Measurements from ENCODE around the gene MARS1. TPM values are rescaled to one million over a fixed set of nuclear protein-coding genes. Genes with fewer than 3 reads are reported as not detected.

Gene MARS1
- polyA plus RNA-seq, 2 donors, result 74.4 to 106 TPM

GRCh38 chr12:57449375-57449774, 38.5 kb upstream of the MARS1 start:
- 97 to 98% methylated on average over 7 of the region's 7 CpGs for WGBS, 2 donors
- no peak overlapping the region for H3K4me3 ChIP-seq (ENCODE audit: low read depth in 1 of 2, low read length in 2 of 2)
- H3K36me3 ChIP-seq (ENCODE audit: control insufficient read depth in 2 of 2, insufficient read depth in 2 of 2, low read length in 1 of 2), result no peaks in the 10 kb centered on the region
- no peaks in the 10 kb centered on the region for H3K27me3 ChIP-seq (ENCODE audit: control insufficient read depth in 1 of 2, insufficient read depth in 2 of 2, low read length in 2 of 2)
- H3K4me1 ChIP-seq (ENCODE audit: control insufficient read depth in 2 of 2, insufficient read depth in 2 of 2, low read length in 1 of 2), result no peaks in the 10 kb centered on the region
- no peaks in the 10 kb centered on the region for H3K9me3 ChIP-seq (ENCODE audit: control insufficient read depth in 2 of 2, insufficient read depth in 1 of 2, low read depth in 1 of 2, low read length in 1 of 2)
- no peak overlapping the region for H3K27ac ChIP-seq (ENCODE audit: low read depth in 2 of 2, low read length in 1 of 2)

- Histone ChIP-seq H3K27ac (ENCODE audit: low read depth in 2 of 2, low read length in 1 of 2) (no peak overlapping the region), H3K9me3 (ENCODE audit: control insufficient read depth in 2 of 2, insufficient read depth in 1 of 2, low read depth in 1 of 2, low read length in 1 of 2) (no peaks in the 10 kb centered on the region), H3K27me3 (ENCODE audit: control insufficient read depth in 1 of 2, insufficient read depth in 2 of 2, low read length in 2 of 2) (no peaks in the 10 kb centered on the region), H3K36me3 (ENCODE audit: control insufficient read depth in 2 of 2, insufficient read depth in 2 of 2, low read length in 1 of 2) (no peaks in the 10 kb centered on the region), H3K4me3 (ENCODE audit: low read depth in 1 of 2, low read length in 2 of 2) (no peak overlapping the region), H3K4me1 (ENCODE audit: control insufficient read depth in 2 of 2, insufficient read depth in 2 of 2, low read length in 1 of 2) (no peaks in the 10 kb centered on the region)
- WGBS, 2 donors, result 76 to 88% methylated on average over 3 of the region's 3 CpGs
Measured at GRCh38 chr12:57450057-57450456, 37.8 kb upstream of the MARS1 start.

- Histone ChIP-seq H3K27ac (ENCODE audit: low read depth in 2 of 2, low read length in 1 of 2) (no peak overlapping the region), H3K27me3 (ENCODE audit: control insufficient read depth in 1 of 2, insufficient read depth in 2 of 2, low read length in 2 of 2) (no peaks in the 10 kb centered on the region), H3K36me3 (ENCODE audit: control insufficient read depth in 2 of 2, insufficient read depth in 2 of 2, low read length in 1 of 2) (no peaks in the 10 kb centered on the region), H3K4me3 (ENCODE audit: low read depth in 1 of 2, low read length in 2 of 2) (no peak overlapping the region), H3K9me3 (ENCODE audit: control insufficient read depth in 2 of 2, insufficient read depth in 1 of 2, low read depth in 1 of 2, low read length in 1 of 2) (no peaks in the 10 kb centered on the region), H3K4me1 (ENCODE audit: control insufficient read depth in 2 of 2, insufficient read depth in 2 of 2, low read length in 1 of 2) (no peaks in the 10 kb centered on the region)
- WGBS, 2 donors, result 64 to 82% methylated on average over 6 of the region's 6 CpGs
Measured at GRCh38 chr12:57451233-57451778, 36.6 kb upstream of the MARS1 start.

- Histone ChIP-seq H3K4me3 (ENCODE audit: low read depth in 1 of 2, low read length in 2 of 2) (no peak overlapping the region), H3K27me3 (ENCODE audit: control insufficient read depth in 1 of 2, insufficient read depth in 2 of 2, low read length in 2 of 2) (no peaks in the 10 kb centered on the region), H3K36me3 (ENCODE audit: control insufficient read depth in 2 of 2, insufficient read depth in 2 of 2, low read length in 1 of 2) (no peaks in the 10 kb centered on the region), H3K9me3 (ENCODE audit: control insufficient read depth in 2 of 2, insufficient read depth in 1 of 2, low read depth in 1 of 2, low read length in 1 of 2) (no peaks in the 10 kb centered on the region), H3K4me1 (ENCODE audit: control insufficient read depth in 2 of 2, insufficient read depth in 2 of 2, low read length in 1 of 2) (no peaks in the 10 kb centered on the region), H3K27ac (ENCODE audit: low read depth in 2 of 2, low read length in 1 of 2) (no peak overlapping the region)
- WGBS, 2 donors, result 29 to 37% methylated on average over 9 of the region's 9 CpGs
Measured at GRCh38 chr12:57452181-57452936, 35.5 kb upstream of the MARS1 start.

- 21 to 22% methylated on average over 7 of the region's 7 CpGs for WGBS, 2 donors
- Histone ChIP-seq H3K36me3 (ENCODE audit: control insufficient read depth in 2 of 2, insufficient read depth in 2 of 2, low read length in 1 of 2) (no peaks in the 10 kb centered on the region), H3K27me3 (ENCODE audit: control insufficient read depth in 1 of 2, insufficient read depth in 2 of 2, low read length in 2 of 2) (no peaks in the 10 kb centered on the region), H3K4me1 (ENCODE audit: control insufficient read depth in 2 of 2, insufficient read depth in 2 of 2, low read length in 1 of 2) (no peaks in the 10 kb centered on the region), H3K9me3 (ENCODE audit: control insufficient read depth in 2 of 2, insufficient read depth in 1 of 2, low read depth in 1 of 2, low read length in 1 of 2) (no peaks in the 10 kb centered on the region), H3K4me3 (ENCODE audit: low read depth in 1 of 2, low read length in 2 of 2) (no peak overlapping the region), H3K27ac (ENCODE audit: low read depth in 2 of 2, low read length in 1 of 2) (no peak overlapping the region)
Measured at GRCh38 chr12:57452937-57453509, 34.8 kb upstream of the MARS1 start.

- Histone ChIP-seq H3K9me3 (ENCODE audit: control insufficient read depth in 2 of 2, insufficient read depth in 1 of 2, low read depth in 1 of 2, low read length in 1 of 2) (no peaks in the 10 kb centered on the region), H3K4me3 (ENCODE audit: low read depth in 1 of 2, low read length in 2 of 2) (no peak overlapping the region), H3K27ac (ENCODE audit: low read depth in 2 of 2, low read length in 1 of 2) (no peak overlapping the region), H3K36me3 (ENCODE audit: control insufficient read depth in 2 of 2, insufficient read depth in 2 of 2, low read length in 1 of 2) (no peaks in the 10 kb centered on the region), H3K27me3 (ENCODE audit: control insufficient read depth in 1 of 2, insufficient read depth in 2 of 2, low read length in 2 of 2) (no peaks in the 10 kb centered on the region), H3K4me1 (ENCODE audit: control insufficient read depth in 2 of 2, insufficient read depth in 2 of 2, low read length in 1 of 2) (no peaks in the 10 kb centered on the region)
- 95 to 96% methylated on average over 2 of the region's 2 CpGs for WGBS, 2 donors
Measured at GRCh38 chr12:57454213-57454565, 33.7 kb upstream of the MARS1 start.

GRCh38 chr12:57454566-57455373, 33.1 kb upstream of the MARS1 start, which contains the start of gene INHBE:
Gene INHBE, plus strand, starts transcription at chr12:57455307. Its CDS starts 230 bp downstream, at chr12:57455537.
- Histone ChIP-seq H3K9me3 (ENCODE audit: control insufficient read depth in 2 of 2, insufficient read depth in 1 of 2, low read depth in 1 of 2, low read length in 1 of 2) (no peaks in the 10 kb centered on the region), H3K36me3 (ENCODE audit: control insufficient read depth in 2 of 2, insufficient read depth in 2 of 2, low read length in 1 of 2) (no peaks in the 10 kb centered on the region), H3K27me3 (ENCODE audit: control insufficient read depth in 1 of 2, insufficient read depth in 2 of 2, low read length in 2 of 2) (no peaks in the 10 kb centered on the region), H3K4me1 (ENCODE audit: control insufficient read depth in 2 of 2, insufficient read depth in 2 of 2, low read length in 1 of 2) (no peaks in the 10 kb centered on the region), H3K27ac (ENCODE audit: low read depth in 2 of 2, low read length in 1 of 2) (no peak within 1 kb of the TSS), H3K4me3 (ENCODE audit: low read depth in 1 of 2, low read length in 2 of 2) (no peak within 1 kb of the TSS)
- 65 to 70% methylated on average over 10 of the region's 10 CpGs for WGBS, 2 donors

GRCh38 chr12:57455374-57456144, 32.3 kb upstream of the MARS1 start:
- H3K27me3 ChIP-seq (ENCODE audit: control insufficient read depth in 1 of 2, insufficient read depth in 2 of 2, low read length in 2 of 2), result no peaks in the 10 kb centered on the region
- WGBS, 2 donors, result 51% methylated on average over 10 of the region's 10 CpGs
- no peak overlapping the region for H3K27ac ChIP-seq (ENCODE audit: low read depth in 2 of 2, low read length in 1 of 2)
- no peaks in the 10 kb centered on the region for H3K36me3 ChIP-seq (ENCODE audit: control insufficient read depth in 2 of 2, insufficient read depth in 2 of 2, low read length in 1 of 2)
- H3K9me3 ChIP-seq (ENCODE audit: control insufficient read depth in 2 of 2, insufficient read depth in 1 of 2, low read depth in 1 of 2, low read length in 1 of 2), result no peaks in the 10 kb centered on the region
- no peak overlapping the region for H3K4me3 ChIP-seq (ENCODE audit: low read depth in 1 of 2, low read length in 2 of 2)
- H3K4me1 ChIP-seq (ENCODE audit: control insufficient read depth in 2 of 2, insufficient read depth in 2 of 2, low read length in 1 of 2), result no peaks in the 10 kb centered on the region

GRCh38 chr12:57456145-57456700, 31.6 kb upstream of the MARS1 start:
- no peaks in the 10 kb centered on the region for H3K9me3 ChIP-seq (ENCODE audit: control insufficient read depth in 2 of 2, insufficient read depth in 1 of 2, low read depth in 1 of 2, low read length in 1 of 2)
- WGBS, 2 donors, result 35% methylated on average over 15 of the region's 15 CpGs
- H3K36me3 ChIP-seq (ENCODE audit: control insufficient read depth in 2 of 2, insufficient read depth in 2 of 2, low read length in 1 of 2), result no peaks in the 10 kb centered on the region
- H3K27me3 ChIP-seq (ENCODE audit: control insufficient read depth in 1 of 2, insufficient read depth in 2 of 2, low read length in 2 of 2), result no peaks in the 10 kb centered on the region
- H3K4me3 ChIP-seq (ENCODE audit: low read depth in 1 of 2, low read length in 2 of 2), result no peak overlapping the region
- no peak overlapping the region for H3K27ac ChIP-seq (ENCODE audit: low read depth in 2 of 2, low read length in 1 of 2)
- peaks cover 0 to 6% of the 10 kb centered on the region in 2 donors for H3K4me1 ChIP-seq (ENCODE audit: control insufficient read depth in 2 of 2, insufficient read depth in 2 of 2, low read length in 1 of 2)

Measured in esophagus (tissue), 2 donors.